ENCODE data around the gene TPCN2. TPM values are rescaled to one million over a fixed set of nuclear protein-coding genes. Genes with fewer than 3 reads are reported as not detected.

The TPCN2 gene
- total RNA-seq, 1 experiment from 2014 or later: 5.5 TPM

- Histone ChIP-seq H3K4me3 (no peak overlapping the region), H3K36me3 (no peaks in the 10 kb centered on the region), H3K27ac (no peak overlapping the region), H3K9me3 (replicated peaks) (no peaks in the 10 kb centered on the region), H3K4me1 (peaks cover 25% of the 10 kb centered on the region), H3K27me3 (no peaks in the 10 kb centered on the region)
- DNase-seq: no peak
These were observed 67.9 kb downstream of the TPCN2 start for GRCh38 chr11:69116671-69117070.

- no peaks in the 10 kb centered on the region for H3K27me3 ChIP-seq
- H3K27ac ChIP-seq: no peak overlapping the region
- no peaks in the 10 kb centered on the region for H3K9me3 ChIP-seq (replicated peaks)
- no peaks in the 10 kb centered on the region for H3K36me3 ChIP-seq
- no peak overlapping the region for H3K4me3 ChIP-seq
- DNase-seq: no peak
- H3K4me1 ChIP-seq: peaks cover 46% of the 10 kb centered on the region
These were observed 70.5 kb downstream of the TPCN2 start for GRCh38 chr11:69119190-69119589.

- Histone ChIP-seq H3K36me3 (no peaks in the 10 kb centered on the region), H3K27ac (no peak overlapping the region), H3K4me3 (no peak overlapping the region), H3K4me1 (peaks cover 39% of the 10 kb centered on the region), H3K27me3 (no peaks in the 10 kb centered on the region), H3K9me3 (replicated peaks) (no peaks in the 10 kb centered on the region)
- DNase-seq: no peak
These were observed 71.6 kb downstream of the TPCN2 start for GRCh38 chr11:69120096-69120875.

- H3K27me3 ChIP-seq: no peaks in the 10 kb centered on the region
- no peak for DNase-seq
These were observed 72.3 kb downstream of the TPCN2 start for GRCh38 chr11:69121021-69121420.

GRCh38 chr11:69121621-69122325 lies 73.0 kb downstream of the TPCN2 start:
- H3K27me3 ChIP-seq: no peaks in the 10 kb centered on the region
- H3K4me1 ChIP-seq: peaks cover 24% of the 10 kb centered on the region; the same call in 1 of the 2 replicates
- no peak for DNase-seq
- H3K36me3 ChIP-seq: no peaks in the 10 kb centered on the region
- no peaks in the 10 kb centered on the region for H3K9me3 ChIP-seq (replicated peaks)
- H3K4me3 ChIP-seq: no peak overlapping the region
- no peak overlapping the region for H3K27ac ChIP-seq

More at GRCh38 chr11:69121021-69121420, 72.3 kb downstream of the TPCN2 start:
- H3K4me3 ChIP-seq: no peak overlapping the region
- peaks cover 31% of the 10 kb centered on the region for H3K4me1 ChIP-seq
- no peak overlapping the region for H3K27ac ChIP-seq
- H3K9me3 ChIP-seq (replicated peaks): no peaks in the 10 kb centered on the region
- H3K36me3 ChIP-seq: no peaks in the 10 kb centered on the region

GRCh38 chr11:69122326-69122629 lies 73.5 kb downstream of the TPCN2 start:
- Histone ChIP-seq H3K4me3 (no peak overlapping the region), H3K36me3 (no peaks in the 10 kb centered on the region), H3K27me3 (no peaks in the 10 kb centered on the region), H3K9me3 (replicated peaks) (no peaks in the 10 kb centered on the region), H3K4me1 (peaks cover 23% of the 10 kb centered on the region; the same call in 1 of the 2 replicates), H3K27ac (no peak overlapping the region)
- DNase-seq: no peak

- DNase-seq: peak; percentile 67 to 81
- no peak overlapping the region; the same call in 1 of the 2 replicates for H3K4me3 ChIP-seq
- H3K27me3 ChIP-seq: no peaks in the 10 kb centered on the region
- H3K36me3 ChIP-seq: no peaks in the 10 kb centered on the region
- H3K4me1 ChIP-seq: peaks cover 23% of the 10 kb centered on the region; the same call in 1 of the 2 replicates
- peaks cover 1% of the 10 kb centered on the region for H3K9me3 ChIP-seq (replicated peaks)
- H3K27ac ChIP-seq: 0 out of 2 replicates have a peak overlapping the region, but pooled peaks have one; percentile 6
These were observed 74.1 kb downstream of the TPCN2 start for GRCh38 chr11:69122630-69123431.

GRCh38 chr11:69123593-69124545 lies 75.1 kb downstream of the TPCN2 start:
- H3K36me3 ChIP-seq: no peaks in the 10 kb centered on the region
- no peak overlapping the region for H3K27ac ChIP-seq
- no peaks in the 10 kb centered on the region for H3K27me3 ChIP-seq
- H3K9me3 ChIP-seq (replicated peaks): peaks cover 4% of the 10 kb centered on the region
- no peak for DNase-seq
- peaks cover 23% of the 10 kb centered on the region; the same call in 1 of the 2 replicates for H3K4me1 ChIP-seq
- no peak overlapping the region for H3K4me3 ChIP-seq

GRCh38 chr11:69125861-69126260 lies 77.1 kb downstream of the TPCN2 start:
- DNase-seq: no peak
- Histone ChIP-seq H3K27ac (no peak overlapping the region), H3K4me3 (no peak overlapping the region), H3K27me3 (no peaks in the 10 kb centered on the region), H3K4me1 (peaks cover 23% of the 10 kb centered on the region; the same call in 1 of the 2 replicates), H3K9me3 (replicated peaks) (peaks cover 4% of the 10 kb centered on the region), H3K36me3 (no peaks in the 10 kb centered on the region)

GRCh38 chr11:69126286-69126685 lies 77.6 kb downstream of the TPCN2 start:
- Histone ChIP-seq H3K4me3 (no peak overlapping the region), H3K27ac (no peak overlapping the region), H3K4me1 (peaks cover 23% of the 10 kb centered on the region; the same call in 1 of the 2 replicates), H3K27me3 (no peaks in the 10 kb centered on the region), H3K36me3 (no peaks in the 10 kb centered on the region), H3K9me3 (replicated peaks) (peaks cover 4% of the 10 kb centered on the region)
- DNase-seq: no peak

GRCh38 chr11:69127081-69127850 lies 78.5 kb downstream of the TPCN2 start:
- Histone ChIP-seq H3K36me3 (no peaks in the 10 kb centered on the region), H3K27me3 (no peaks in the 10 kb centered on the region), H3K9me3 (replicated peaks) (peaks cover 4% of the 10 kb centered on the region), H3K4me3 (no peak overlapping the region), H3K4me1 (peaks cover 25% of the 10 kb centered on the region), H3K27ac (no peak overlapping the region)
- no peak for DNase-seq

GRCh38 chr11:69127884-69128283 lies 79.2 kb downstream of the TPCN2 start:
- no peak overlapping the region for H3K4me3 ChIP-seq
- DNase-seq: no peak
- H3K27me3 ChIP-seq: no peaks in the 10 kb centered on the region
- peaks cover 4% of the 10 kb centered on the region for H3K9me3 ChIP-seq (replicated peaks)
- H3K36me3 ChIP-seq: no peaks in the 10 kb centered on the region
- no peak overlapping the region for H3K27ac ChIP-seq
- H3K4me1 ChIP-seq: peaks cover 21% of the 10 kb centered on the region

GRCh38 chr11:69129053-69129452 lies 80.3 kb downstream of the TPCN2 start:
- peaks cover 4% of the 10 kb centered on the region for H3K9me3 ChIP-seq (replicated peaks)
- DNase-seq: no peak
- peaks cover 10% of the 10 kb centered on the region for H3K4me1 ChIP-seq
- no peaks in the 10 kb centered on the region for H3K27me3 ChIP-seq
- no peaks in the 10 kb centered on the region for H3K36me3 ChIP-seq
- no peak overlapping the region for H3K27ac ChIP-seq
- H3K4me3 ChIP-seq: no peak overlapping the region
